Measurements from ENCODE around the gene PIGR. TPM values are rescaled to one million over a fixed set of nuclear protein-coding genes. Genes with fewer than 3 reads are reported as not detected.

The PIGR gene
- total and polyA plus RNA-seq, 2 of the 8 experiments (the other 6 are each of a cell fraction or from before 2014, with no cell fraction given): not detected

GRCh38 chr1:206987873-206988272, 41.6 kb upstream of the PIGR start:
- CTCF ChIA-PET (ENCODE audit: partially characterized antibody): interaction anchor here (0.6 to 1.6 kb wide), 7 partner anchors 10 to 379 kb away, joined by 3 to 4 read pairs (median 3); no protein-coding TSS in a partner anchor
- 100% methylated on average over 1 of the region's 1 CpG; no CpG with 5 or more reads in 1 of the 2 experiments for WGBS, 2 experiments (ENCODE audit: extremely low coverage in 1 of 2, insufficient coverage in 1 of 2, insufficient read length in 1 of 2, insufficient replicate concordance in 2 of 2, low coverage in 1 of 2, low lambda C conversion rate in 2 of 2, missing lambda C conversion rate in 1 of 2)

More at GRCh38 chr1:206987873-206988272, 41.6 kb upstream of the PIGR start:
- H3K4me3 ChIP-seq (ENCODE audit: extremely low read depth in 1 of 4, insufficient read depth in 2 of 4, low read depth in 3 of 4, low read length in 4 of 4): no peak overlapping the region
- no peak overlapping the region for H3K4ac ChIP-seq (replicated peaks; ENCODE audit: insufficient read length, low read depth, low read length)
- no peak overlapping the region for H3K56ac ChIP-seq (replicated peaks; ENCODE audit: insufficient read length, low read depth, low read length)
- H3K14ac ChIP-seq (ENCODE audit: insufficient read length): no peak overlapping the region
- H4K91ac ChIP-seq (replicated peaks; ENCODE audit: insufficient read length, low read length): no peak overlapping the region
- H2AK5ac ChIP-seq (ENCODE audit: low read depth, low read length): no peak overlapping the region
- no peaks in the 10 kb centered on the region for H3K79me1 ChIP-seq (ENCODE audit: low read depth, low read length)
- H2BK5ac ChIP-seq (ENCODE audit: low read depth, low read length): no peak overlapping the region
- H3K27me3 ChIP-seq (replicated peaks in 1 of 4; ENCODE audit: control insufficient read depth in 3 of 4, extremely low read depth in 1 of 4, insufficient read depth in 3 of 4, low read length in 3 of 4): no peaks in the 10 kb centered on the region; a peak in 2 of 7 replicates
- no peak overlapping the region for H2BK20ac ChIP-seq (ENCODE audit: low read length)
- H4K5ac ChIP-seq (ENCODE audit: insufficient read length, low read depth, low read length): no peak overlapping the region
- FAIRE-seq: no peak
- H3K9ac ChIP-seq (replicated peaks in 1 of 4; ENCODE audit: extremely low read depth in 1 of 4, low read depth in 3 of 4, low read length in 3 of 4): no peak overlapping the region
- no peaks in the 10 kb centered on the region for H3K36me3 ChIP-seq (ENCODE audit: control insufficient read depth in 2 of 4, insufficient read depth in 4 of 4, low read length in 3 of 4)
- no peak overlapping the region for H2BK120ac ChIP-seq (replicated peaks; ENCODE audit: low read depth, low read length)
- H4K20me1 ChIP-seq (replicated peaks in 1 of 2; ENCODE audit: control insufficient read depth in 1 of 2, insufficient read depth in 2 of 2, low read length in 2 of 2): no peaks in the 10 kb centered on the region
- H3K27ac ChIP-seq (ENCODE audit: low read depth, low read length): no peak overlapping the region
- no peak overlapping the region for H2BK15ac ChIP-seq (ENCODE audit: low read length)
- H3K9me3 ChIP-seq (ENCODE audit: insufficient read depth in 2 of 2, low read depth in 1 of 2, low read length in 1 of 2): no peaks in the 10 kb centered on the region
- peak overlapping the region; percentile 51; the same call in 1 of the 2 replicates for H2AFZ ChIP-seq (ENCODE audit: low read length)
- H3K23ac ChIP-seq (ENCODE audit: insufficient read length): no peak overlapping the region
- no peak overlapping the region for H3K18ac ChIP-seq (ENCODE audit: extremely low read depth, low read length)
- no peaks in the 10 kb centered on the region; the same call in 1 of the 2 replicates for H3K23me2 ChIP-seq (ENCODE audit: low read depth, low read length)
- POLR2A ChIA-PET (ENCODE audit: partially characterized antibody): no interaction called here
- H2BK12ac ChIP-seq (ENCODE audit: low read depth, low read length): peak overlapping the region; percentile 69; the same call in 1 of the 2 replicates
- DNase-seq (ENCODE audit: low read depth in 1 of 2, low spot score in 2 of 2): no peak
- no peak overlapping the region for H4K8ac ChIP-seq (ENCODE audit: extremely low read depth, insufficient read depth, low read length)
- TF ChIP-seq CHD1 (IDR thresholded peaks at IDR 0.05; ENCODE audit: low read depth, low read length) (no peak), KDM1A (IDR thresholded peaks at IDR 0.05; ENCODE audit: borderline replicate concordance, low read length) (no peak), SP2 (IDR thresholded peaks at IDR 0.05; ENCODE audit: low read length) (no peak), TCF12 (IDR thresholded peaks at IDR 0.05; ENCODE audit: low read depth, low read length) (no peak), MAFK (IDR thresholded peaks at IDR 0.05; ENCODE audit: low read depth, low read length) (no peak), TAF1 (IDR thresholded peaks at IDR 0.05; ENCODE audit: low read depth, low read length) (no peak), KDM4A (IDR thresholded peaks at IDR 0.05; ENCODE audit: low read depth, low read length, severe bottlenecking) (no peak), TAF7 (optimal IDR thresholded peaks at IDR 0.05; ENCODE audit: borderline replicate concordance, low read depth, low read length) (no peak)
- TF ChIP-seq, protein P1, sequence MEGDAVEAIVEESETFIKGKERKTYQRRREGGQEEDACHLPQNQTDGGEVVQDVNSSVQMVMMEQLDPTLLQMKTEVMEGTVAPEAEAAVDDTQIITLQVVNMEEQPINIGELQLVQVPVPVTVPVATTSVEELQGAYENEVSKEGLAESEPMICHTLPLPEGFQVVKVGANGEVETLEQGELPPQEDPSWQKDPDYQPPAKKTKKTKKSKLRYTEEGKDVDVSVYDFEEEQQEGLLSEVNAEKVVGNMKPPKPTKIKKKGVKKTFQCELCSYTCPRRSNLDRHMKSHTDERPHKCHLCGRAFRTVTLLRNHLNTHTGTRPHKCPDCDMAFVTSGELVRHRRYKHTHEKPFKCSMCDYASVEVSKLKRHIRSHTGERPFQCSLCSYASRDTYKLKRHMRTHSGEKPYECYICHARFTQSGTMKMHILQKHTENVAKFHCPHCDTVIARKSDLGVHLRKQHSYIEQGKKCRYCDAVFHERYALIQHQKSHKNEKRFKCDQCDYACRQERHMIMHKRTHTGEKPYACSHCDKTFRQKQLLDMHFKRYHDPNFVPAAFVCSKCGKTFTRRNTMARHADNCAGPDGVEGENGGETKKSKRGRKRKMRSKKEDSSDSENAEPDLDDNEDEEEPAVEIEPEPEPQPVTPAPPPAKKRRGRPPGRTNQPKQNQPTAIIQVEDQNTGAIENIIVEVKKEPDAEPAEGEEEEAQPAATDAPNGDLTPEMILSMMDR (IDR thresholded peaks at IDR 0.05; ENCODE audit: control extremely low read depth in 1 of 3, insufficient read depth in 1 of 3, low read depth in 1 of 3, low read length in 3 of 3): no peak
- no peak overlapping the region for H3K4me2 ChIP-seq (ENCODE audit: insufficient read depth in 1 of 2, low read depth in 2 of 2, low read length in 2 of 2)
- H3K4me1 ChIP-seq (replicated peaks in 1 of 4; ENCODE audit: control insufficient read depth in 3 of 4, insufficient read depth in 4 of 4, low read length in 3 of 4): peaks cover 4 to 12% (median 6%) of the 10 kb centered on the region in 4 experiments
- H3K79me2 ChIP-seq (ENCODE audit: control insufficient read depth in 1 of 2, insufficient read depth in 2 of 2, low read length in 2 of 2): no peaks in the 10 kb centered on the region
